ENCODE measurements around the gene SLFN11. TPM values are rescaled to one million over a fixed set of nuclear protein-coding genes. Genes with fewer than 3 reads are reported as not detected.

SLFN11 gene
- total and polyA plus RNA-seq, 2 experiments from 2014 or later = 2.5 to 8.3 TPM

- Histone ChIP-seq H2AFZ (peak overlapping the region; percentile 71), H3K9me3 (ENCODE audit: low read depth) (no peaks in the 10 kb centered on the region), H3K4me1 (ENCODE audit: insufficient read depth) (peaks cover 3% of the 10 kb centered on the region)
Observed at GRCh38 chr17:35373984-35374765, 754 bp upstream of the SLFN11 start.

GRCh38 chr17:35372846-35373533 lies 431 bp downstream of the SLFN11 start:
- peak overlapping the region; percentile 94 for H3K4me2 ChIP-seq
- H4K20me1 ChIP-seq (ENCODE audit: insufficient read depth, poor library complexity, severe bottlenecking) = no peaks in the 10 kb centered on the region
- DNase-seq (ENCODE audit: low spot score) = peak; percentile 7
- H3K27ac ChIP-seq = no peak overlapping the region
- no peaks in the 10 kb centered on the region for H3K79me2 ChIP-seq
- TF ChIP-seq EZH2 (IDR thresholded peaks at IDR 0.05; ENCODE audit: borderline replicate concordance) (no peak), CTCF (IDR thresholded peaks at IDR 0.05; ENCODE audit: poor library complexity) (no peak), EZH2phosphoT487 (IDR thresholded peaks at IDR 0.05; ENCODE audit: low read depth, severe bottlenecking, unreplicated experiment) (no peak)
- H3K4me3 ChIP-seq = peak overlapping the region; percentile 42
- peak overlapping the region; percentile 33 for H2AFZ ChIP-seq
- H3K9me3 ChIP-seq (ENCODE audit: low read depth) = no peaks in the 10 kb centered on the region
- no peaks in the 10 kb centered on the region for H3K36me3 ChIP-seq (replicated peaks; ENCODE audit: insufficient read depth, low read depth)
- H3K9me2 ChIP-seq (replicated peaks; ENCODE audit: insufficient read depth) = no peaks in the 10 kb centered on the region
- 6% methylated on average over 20 of the region's 25 CpGs for WGBS (ENCODE audit: low lambda C conversion rate, missing lambda C conversion rate)
- H3K4me1 ChIP-seq (ENCODE audit: insufficient read depth) = peaks cover 3% of the 10 kb centered on the region
- H3K27me3 ChIP-seq = peaks cover 65% of the 10 kb centered on the region

More at GRCh38 chr17:35373984-35374765, 754 bp upstream of the SLFN11 start:
- WGBS (ENCODE audit: low lambda C conversion rate, missing lambda C conversion rate) = 6% methylated on average over 47 of the region's 47 CpGs
- H3K79me2 ChIP-seq = no peaks in the 10 kb centered on the region
- H3K9me2 ChIP-seq (replicated peaks; ENCODE audit: insufficient read depth) = no peaks in the 10 kb centered on the region
- peak; percentile 23 for DNase-seq (ENCODE audit: low spot score)
- H3K4me2 ChIP-seq = peak overlapping the region; percentile 94
- H3K27me3 ChIP-seq = peaks cover 60% of the 10 kb centered on the region
- no peaks in the 10 kb centered on the region for H3K36me3 ChIP-seq (replicated peaks; ENCODE audit: insufficient read depth, low read depth)
- H3K4me3 ChIP-seq = peak overlapping the region; percentile 42
- H4K20me1 ChIP-seq (ENCODE audit: insufficient read depth, poor library complexity, severe bottlenecking) = no peaks in the 10 kb centered on the region
- H3K27ac ChIP-seq = peak overlapping the region; percentile 49
- TF ChIP-seq EZH2phosphoT487 (IDR thresholded peaks at IDR 0.05; ENCODE audit: low read depth, severe bottlenecking, unreplicated experiment) (no peak), CTCF (IDR thresholded peaks at IDR 0.05; ENCODE audit: poor library complexity) (no peak), EZH2 (IDR thresholded peaks at IDR 0.05; ENCODE audit: borderline replicate concordance) (peak; percentile 77)

GRCh38 chr17:35371934-35372333 lies 1.5 kb downstream of the SLFN11 start:
- Histone ChIP-seq H3K4me3 (no peak overlapping the region), H4K20me1 (ENCODE audit: insufficient read depth, poor library complexity, severe bottlenecking) (no peaks in the 10 kb centered on the region), H3K79me2 (no peaks in the 10 kb centered on the region), H3K27ac (no peak overlapping the region), H3K27me3 (peaks cover 75% of the 10 kb centered on the region), H3K36me3 (replicated peaks; ENCODE audit: insufficient read depth, low read depth) (no peaks in the 10 kb centered on the region), H3K4me2 (no peak overlapping the region), H3K9me2 (replicated peaks; ENCODE audit: insufficient read depth) (no peaks in the 10 kb centered on the region), H2AFZ (no peak overlapping the region), H3K4me1 (ENCODE audit: insufficient read depth) (peaks cover 3% of the 10 kb centered on the region), H3K9me3 (ENCODE audit: low read depth) (no peaks in the 10 kb centered on the region)
- WGBS (ENCODE audit: low lambda C conversion rate, missing lambda C conversion rate) = 68% methylated on average over 3 of the region's 3 CpGs
- no peak for DNase-seq (ENCODE audit: low spot score)
- TF ChIP-seq EZH2phosphoT487 (IDR thresholded peaks at IDR 0.05; ENCODE audit: low read depth, severe bottlenecking, unreplicated experiment) = no peak
- no peak for TF ChIP-seq EZH2 (IDR thresholded peaks at IDR 0.05; ENCODE audit: borderline replicate concordance)
- TF ChIP-seq CTCF (IDR thresholded peaks at IDR 0.05; ENCODE audit: poor library complexity) = no peak

Measured in hepatocyte (in vitro differentiated cells).